WTC11 (cell line): ENCODE measurements around the gene FAM78B.

Experiments used
- AFF4 ChIP-seq: sonication (generic); formaldehyde crosslinking; IDR thresholded peaks from 2 replicates; pipeline ENCODE4 v1.8.1; 2023; ENCODE audit warnings: mild to moderate bottlenecking, missing genetic modification reagents, borderline replicate concordance
- ATF2 ChIP-seq: sonication (generic); formaldehyde crosslinking; IDR thresholded peaks from 2 replicates; pipeline ENCODE4 v1.8.1; 2022; ENCODE audit warnings: low read depth, missing genetic modification reagents, borderline replicate concordance
- ATF3 ChIP-seq: sonication (generic); formaldehyde crosslinking; conservative IDR thresholded peaks from 2 replicates; pipeline ENCODE4 v1.8.1; 2022; ENCODE audit warnings: mild to moderate bottlenecking, missing genetic modification reagents
- CTCF ChIP-seq: fragments of 200-600 bp; IDR thresholded peaks from 2 replicates; pipeline ENCODE4 v1.8.0; 2022; ENCODE audit warnings: antibody characterized with exemption
- FOXJ3 ChIP-seq: sonication (generic); formaldehyde crosslinking; IDR thresholded peaks from 2 replicates; pipeline ENCODE4 v1.9.0; 2021; ENCODE audit warnings: missing genetic modification reagents, mild to moderate bottlenecking, borderline replicate concordance
- JUN ChIP-seq: sonication (generic); formaldehyde crosslinking; IDR thresholded peaks from 2 replicates; pipeline ENCODE4 v1.8.0; 2023; ENCODE audit warnings: mild to moderate bottlenecking, missing genetic modification reagents
- MAX ChIP-seq: sonication (generic); formaldehyde crosslinking; IDR thresholded peaks from 2 replicates; pipeline ENCODE4 v1.8.0; 2022; ENCODE audit warnings: mild to moderate bottlenecking, missing genetic modification reagents
- NFYB ChIP-seq: sonication (generic); formaldehyde crosslinking; conservative IDR thresholded peaks from 2 replicates; pipeline ENCODE4 v1.8.0; 2022; ENCODE audit warnings: low read depth, missing genetic modification reagents
- NR2C2 ChIP-seq: sonication (generic); formaldehyde crosslinking; IDR thresholded peaks from 2 replicates; pipeline ENCODE4 v1.8.0; 2022; ENCODE audit warnings: mild to moderate bottlenecking, missing genetic modification reagents
- OVOL2 ChIP-seq: fragments of 250-450 bp; sonication (Bioruptor Pico); IDR thresholded peaks from 2 replicates; pipeline ENCODE4 v1.9.0; 2021; ENCODE audit warnings: mild to moderate bottlenecking, borderline replicate concordance
- SP1 ChIP-seq: sonication (generic); formaldehyde crosslinking; conservative IDR thresholded peaks from 2 replicates; pipeline ENCODE4 v1.8.1; 2022; ENCODE audit warnings: missing genetic modification reagents
- ZNF232 ChIP-seq: sonication (generic); formaldehyde crosslinking; IDR thresholded peaks from 2 replicates; pipeline ENCODE4 v1.8.0; 2022; ENCODE audit warnings: mild to moderate bottlenecking, missing genetic modification reagents
- ZNF317 ChIP-seq: sonication (generic); formaldehyde crosslinking; IDR thresholded peaks from 2 replicates; pipeline ENCODE4 v1.8.1; 2023; ENCODE audit warnings: low read depth, mild to moderate bottlenecking, moderate library complexity, missing genetic modification reagents, borderline replicate concordance

GRCh38 chr1:166189126-166189525, 22.3 kb upstream of the FAM78B start:
- TF ChIP-seq NR2C2 (CRISPR knock-in tag), result no peak
- no peak for TF ChIP-seq FOXJ3 (CRISPR knock-in tag)
- no peak for TF ChIP-seq CTCF
- TF ChIP-seq ATF2 (CRISPR knock-in tag), result no peak
- no peak for TF ChIP-seq ZNF232 (CRISPR knock-in tag)
- no peak for TF ChIP-seq ATF3
- TF ChIP-seq AFF4 (CRISPR knock-in tag), result no peak
- no peak for TF ChIP-seq SP1 (CRISPR knock-in tag)
- TF ChIP-seq OVOL2 (CRISPR knock-in tag), result no peak
- TF ChIP-seq MAX (CRISPR knock-in tag), result no peak
- no peak for TF ChIP-seq JUN (CRISPR knock-in tag)
- TF ChIP-seq ZNF317, result no peak
- no peak for TF ChIP-seq NFYB (CRISPR knock-in tag)
